ENCODE data around the gene CCM2. TPM values are rescaled to one million over a fixed set of nuclear protein-coding genes. Genes with fewer than 3 reads are reported as not detected.

CCM2 gene
- total RNA-seq, 3 donors from 2014 or later (not counting 1 experiment from before 2014, with no cell fraction given) = 66.2 to 104 (median 97.5) TPM

- 100% methylated on average over 1 of the region's 1 CpG for WGBS (ENCODE audit: insufficient coverage)
- no peak for TF ChIP-seq CTCF (IDR thresholded peaks at IDR 0.05)
- no peaks in the 10 kb centered on the region for H3K36me3 ChIP-seq (ENCODE audit: control insufficient read depth, insufficient read depth, low read length)
- H3K27ac Mint-ChIP-seq = no peak overlapping the region
- H3K4me3 Mint-ChIP-seq = no peak overlapping the region
- no peaks in the 10 kb centered on the region for H3K9me3 Mint-ChIP-seq
- H3K36me3 Mint-ChIP-seq = no peaks in the 10 kb centered on the region
- H3K27me3 ChIP-seq (ENCODE audit: control insufficient read depth, insufficient read depth, low read length) = no peaks in the 10 kb centered on the region
- peaks cover 10% of the 10 kb centered on the region for H3K4me1 ChIP-seq (ENCODE audit: control insufficient read depth, insufficient read depth, low read length)
- peaks cover 2 to 10% of the 10 kb centered on the region in 2 donors for H3K27me3 Mint-ChIP-seq (ENCODE audit: low read depth in 2 of 2)
- H3K27ac ChIP-seq (ENCODE audit: low read length) = no peak overlapping the region
- DNase-seq (no peak), ATAC-seq (no peak)
- H3K4me1 Mint-ChIP-seq = peaks cover 14 to 15% of the 10 kb centered on the region in 2 donors
- H3K4me3 ChIP-seq (ENCODE audit: low read length) = no peak overlapping the region
- intact Hi-C loops (cut with micrococcal nuclease) = loop anchor here (10.0 kb wide), 1 partner anchor 511 kb away; the partner anchor contains the start of gene OGDH
- no peaks in the 10 kb centered on the region for H3K9me3 ChIP-seq (ENCODE audit: control insufficient read depth, insufficient read depth, low read length)
These were observed 116.0 kb downstream of the CCM2 start for GRCh38 chr7:45116048-45116447.

DNA sequence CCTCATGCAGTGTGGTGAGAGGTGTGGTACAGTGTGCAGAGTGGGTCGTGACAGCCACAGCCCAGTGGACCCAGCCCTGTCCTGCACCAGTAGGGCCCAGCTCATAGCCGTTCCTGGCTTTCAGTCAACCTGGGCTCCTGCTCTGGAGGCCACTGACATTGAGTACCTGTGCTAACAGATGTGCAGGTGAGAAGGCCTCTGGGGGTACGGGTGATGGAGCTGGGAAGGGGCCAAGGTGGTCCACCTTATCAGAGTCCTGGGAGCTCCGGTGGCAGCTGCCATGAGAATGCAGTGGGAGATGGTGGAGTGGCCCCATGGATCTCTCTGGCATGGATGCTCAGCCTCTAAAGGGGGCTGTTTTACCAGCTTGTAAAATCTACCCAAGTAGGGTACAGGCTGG lies 117.6 kb downstream of the CCM2 start:
- peaks cover 18% of the 10 kb centered on the region in 2 donors for H3K4me1 Mint-ChIP-seq
- ATAC-seq = no peak
- Histone ChIP-seq H3K4me3 (ENCODE audit: low read length) (no peak overlapping the region), H3K27ac (ENCODE audit: low read length) (no peak overlapping the region), H3K9me3 (ENCODE audit: control insufficient read depth, insufficient read depth, low read length) (no peaks in the 10 kb centered on the region), H3K36me3 (ENCODE audit: control insufficient read depth, insufficient read depth, low read length) (no peaks in the 10 kb centered on the region), H3K4me1 (ENCODE audit: control insufficient read depth, insufficient read depth, low read length) (peaks cover 16% of the 10 kb centered on the region), H3K27me3 (ENCODE audit: control insufficient read depth, insufficient read depth, low read length) (no peaks in the 10 kb centered on the region)
- peaks cover 2 to 10% of the 10 kb centered on the region in 2 donors for H3K27me3 Mint-ChIP-seq (ENCODE audit: low read depth in 2 of 2)
- no peak overlapping the region for H3K4me3 Mint-ChIP-seq
- intact Hi-C loops (cut with micrococcal nuclease) = loop anchor here (10.0 kb wide), 1 partner anchor 513 kb away; the partner anchor contains the start of gene OGDH
- H3K36me3 Mint-ChIP-seq = no peaks in the 10 kb centered on the region
- H3K9me3 Mint-ChIP-seq = no peaks in the 10 kb centered on the region
- H3K27ac Mint-ChIP-seq = no peak overlapping the region
- TF ChIP-seq CTCF (IDR thresholded peaks at IDR 0.05) = no peak
- WGBS (ENCODE audit: insufficient coverage) = 62% methylated on average over 4 of the region's 4 CpGs
- no peak for DNase-seq

GRCh38 chr7:45118292-45118691 lies 118.3 kb downstream of the CCM2 start:
- Histone ChIP-seq H3K27ac (ENCODE audit: low read length) (no peak overlapping the region), H3K4me3 (ENCODE audit: low read length) (no peak overlapping the region), H3K9me3 (ENCODE audit: control insufficient read depth, insufficient read depth, low read length) (no peaks in the 10 kb centered on the region), H3K36me3 (ENCODE audit: control insufficient read depth, insufficient read depth, low read length) (no peaks in the 10 kb centered on the region), H3K27me3 (ENCODE audit: control insufficient read depth, insufficient read depth, low read length) (no peaks in the 10 kb centered on the region), H3K4me1 (ENCODE audit: control insufficient read depth, insufficient read depth, low read length) (peaks cover 23% of the 10 kb centered on the region)
- peaks cover 2 to 10% of the 10 kb centered on the region in 2 donors for H3K27me3 Mint-ChIP-seq (ENCODE audit: low read depth in 2 of 2)
- H3K36me3 Mint-ChIP-seq = no peaks in the 10 kb centered on the region
- TF ChIP-seq CTCF (IDR thresholded peaks at IDR 0.05) = no peak
- H3K9me3 Mint-ChIP-seq = no peaks in the 10 kb centered on the region
- no peak overlapping the region for H3K27ac Mint-ChIP-seq
- DNase-seq (no peak), ATAC-seq (no peak)
- intact Hi-C loops (cut with micrococcal nuclease) = loop anchor here (10.0 kb wide), 1 partner anchor 513 kb away; the partner anchor contains the start of gene OGDH
- WGBS (ENCODE audit: insufficient coverage) = 70% methylated on average over 4 of the region's 4 CpGs
- peaks cover 25 to 26% of the 10 kb centered on the region in 2 donors for H3K4me1 Mint-ChIP-seq
- H3K4me3 Mint-ChIP-seq = no peak overlapping the region

GRCh38 chr7:45118889-45119331 lies 118.9 kb downstream of the CCM2 start:
- DNase-seq (no peak), ATAC-seq (no peak)
- Histone ChIP-seq H3K27me3 (ENCODE audit: control insufficient read depth, insufficient read depth, low read length) (no peaks in the 10 kb centered on the region), H3K4me3 (ENCODE audit: low read length) (no peak overlapping the region), H3K27ac (ENCODE audit: low read length) (no peak overlapping the region), H3K9me3 (ENCODE audit: control insufficient read depth, insufficient read depth, low read length) (no peaks in the 10 kb centered on the region), H3K4me1 (ENCODE audit: control insufficient read depth, insufficient read depth, low read length) (peaks cover 30% of the 10 kb centered on the region), H3K36me3 (ENCODE audit: control insufficient read depth, insufficient read depth, low read length) (no peaks in the 10 kb centered on the region)
- Mint-ChIP-seq H3K36me3 (no peaks in the 10 kb centered on the region), H3K4me1 (peaks cover 30 to 32% of the 10 kb centered on the region in 2 donors), H3K9me3 (no peaks in the 10 kb centered on the region), H3K27me3 (ENCODE audit: low read depth in 2 of 2) (peaks cover 2 to 10% of the 10 kb centered on the region in 2 donors), H3K4me3 (no peak overlapping the region), H3K27ac (no peak overlapping the region)
- intact Hi-C loops (cut with micrococcal nuclease) = loop anchor here (10.0 kb wide), 1 partner anchor 514 kb away; the partner anchor contains the start of gene OGDH
- WGBS (ENCODE audit: insufficient coverage) = 73% methylated on average over 3 of the region's 3 CpGs
- no peak for TF ChIP-seq CTCF (IDR thresholded peaks at IDR 0.05)
